ENCODE measurements around the gene PDXK. TPM values are rescaled to one million over a fixed set of nuclear protein-coding genes. Genes with fewer than 3 reads are reported as not detected.
A peak's percentile ranks its signal among the peaks of the same experiment; 100 is the strongest.

PDXK gene

GRCh38 chr21:43811262-43812105 lies 92.6 kb downstream of the PDXK start:
- Histone ChIP-seq H3K4me3 (ENCODE audit: low read length in 2 of 2) (no peak overlapping the region), H2BK120ac (ENCODE audit: low read depth, low read length) (peak overlapping the region; percentile 73), H3K9ac (ENCODE audit: low read depth, low read length, poor library complexity) (peak overlapping the region; percentile 21), H4K8ac (ENCODE audit: low read depth, low read length) (no peak overlapping the region), H3K18ac (ENCODE audit: low read length) (peak overlapping the region; percentile 86), H3K9me3 (replicated peaks in 1 of 2; ENCODE audit: control insufficient read depth in 2 of 2, insufficient read depth in 1 of 2, low read depth in 1 of 2, low read length in 2 of 2) (no peaks in the 10 kb centered on the region), H3K4me1 (ENCODE audit: control insufficient read depth in 2 of 2, insufficient read depth in 1 of 2, low read depth in 1 of 2, low read length in 2 of 2) (peaks cover 11 to 14% of the 10 kb centered on the region in 2 donors), H3K27me3 (ENCODE audit: control insufficient read depth in 3 of 3, insufficient read depth in 3 of 3, low read depth in 1 of 3, low read length in 3 of 3) (no peaks in the 10 kb centered on the region), H2BK5ac (ENCODE audit: low read length) (peak overlapping the region; percentile 66), H2BK15ac (ENCODE audit: low read length) (peak overlapping the region; percentile 46), H3K4ac (ENCODE audit: low read length) (peak overlapping the region; percentile 93), H3K23ac (ENCODE audit: low read depth, low read length, poor library complexity) (peak overlapping the region; percentile 85), H3K79me1 (ENCODE audit: low read depth, low read length) (peaks cover 7% of the 10 kb centered on the region), H3K27ac (replicated peaks; ENCODE audit: low read length) (no peak overlapping the region), H2AK5ac (ENCODE audit: low read depth, low read length) (peak overlapping the region; percentile 94), H2AFZ (ENCODE audit: low read length) (peak overlapping the region; percentile 92), H3K36me3 (replicated peaks in 1 of 2; ENCODE audit: control insufficient read depth in 2 of 2, insufficient read depth in 2 of 2, low read length in 2 of 2) (no peaks in the 10 kb centered on the region), H2BK12ac (ENCODE audit: low read length) (peak overlapping the region; percentile 41), H3K14ac (ENCODE audit: low read length) (peak overlapping the region; percentile 75), H3K4me2 (ENCODE audit: insufficient read depth, low read length, poor library complexity, severe bottlenecking) (no peak overlapping the region), H4K91ac (ENCODE audit: low read depth, low read length, poor library complexity) (no peak overlapping the region)
- DNase-seq (ENCODE audit: low spot score), result no peak
- WGBS, 2 donors (ENCODE audit: extremely low coverage in 2 of 2, insufficient read length in 2 of 2, insufficient replicate concordance in 1 of 2), result no CpG with 5 or more reads among the region's 24 CpGs

Small RNAs within 50 kb of the gene (small RNA-seq; reads per million reads assigned to genes)
- gene AP001052.1 (ENCODE audit: insufficient read depth), result not detected
